Spleen (tissue), 7 donors: Measurements from ENCODE around the gene LMOD2.

Experiments
- CTCF ChIP-seq, 11 experiments: fragments of 200-600 bp in 7 of 11; fragments of 450-650 bp in 4 of 11; sonication (generic) in 4 of 11; IDR thresholded peaks in 8 of 11; conservative IDR thresholded peaks in 3 of 11; 1 replicate in 7 of 11; 2 replicates in 4 of 11; pipeline versions ENCODE4 v1.4.0 to v1.8.0; 2016 to 2021; ENCODE audit warnings: antibody characterized with exemption in 11 of 11, inconsistent platforms in 4 of 11, mild to moderate bottlenecking in 1 of 11
- POLR2A ChIP-seq, 3 donors: fragments of 450-650 bp; IDR thresholded peaks; one replicate each; pipeline ENCODE4 v1.5.1; 2017; ENCODE audit warnings: antibody characterized with exemption in 3 of 3, mild to moderate bottlenecking in 1 of 3
- donor health status: DM: no; HTN: no; CAD: no; lungs with moderate emphysema.
- donor health status: DM: no; HTN: no; CAD: no.
- donor health status: DM: no; HTN: no; CAD: no.

GRCh38 chr7:123675181-123675473, 19.5 kb downstream of the LMOD2 start:
- no peak for TF ChIP-seq CTCF (IDR thresholded peaks at IDR 0.05 in 8 of 11, conservative IDR thresholded peaks at IDR 0.05 in 3 of 11)
- TF ChIP-seq POLR2A (IDR thresholded peaks at IDR 0.05) = no peak
